ENCODE data around the gene PROSER2. TPM values are rescaled to one million over a fixed set of nuclear protein-coding genes. Genes with fewer than 3 reads are reported as not detected.

PROSER2 gene
- total and polyA plus RNA-seq, 4 donors = 6.5 to 24.9 (median 9.9) TPM

DNA sequence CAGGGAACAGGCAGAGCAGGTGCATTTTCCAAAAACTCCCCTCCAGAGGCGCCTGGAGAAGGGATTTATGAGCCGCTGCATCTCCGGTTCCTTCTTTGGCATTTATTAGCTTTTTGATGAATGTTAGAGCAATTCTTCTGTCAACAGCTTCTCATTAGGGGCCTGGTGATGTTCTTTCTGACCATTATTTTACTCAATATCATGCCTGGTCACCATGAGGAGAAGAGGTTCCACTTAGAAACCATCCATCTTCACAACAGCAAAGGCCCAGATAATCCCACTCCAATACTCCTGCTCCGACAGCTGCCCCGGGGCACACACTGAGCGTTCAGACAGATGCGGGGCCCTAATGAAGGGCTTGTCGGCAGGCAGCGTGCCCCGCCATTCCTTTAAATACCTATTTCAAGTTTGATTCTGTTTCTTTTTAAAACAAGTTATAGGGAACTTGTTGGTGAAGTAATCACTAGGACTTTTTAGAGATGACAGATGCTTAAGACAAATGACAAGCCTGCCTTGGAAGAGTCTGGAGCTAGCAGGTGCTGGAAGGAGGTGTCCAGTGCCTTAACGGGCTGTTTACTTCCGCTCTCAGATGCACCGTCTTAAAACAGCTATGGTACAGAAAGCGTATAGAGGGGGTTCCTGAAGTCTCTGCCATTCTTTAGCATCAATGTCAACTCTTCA, 49.3 kb upstream of the PROSER2 start:
- TF ChIP-seq, protein P1, sequence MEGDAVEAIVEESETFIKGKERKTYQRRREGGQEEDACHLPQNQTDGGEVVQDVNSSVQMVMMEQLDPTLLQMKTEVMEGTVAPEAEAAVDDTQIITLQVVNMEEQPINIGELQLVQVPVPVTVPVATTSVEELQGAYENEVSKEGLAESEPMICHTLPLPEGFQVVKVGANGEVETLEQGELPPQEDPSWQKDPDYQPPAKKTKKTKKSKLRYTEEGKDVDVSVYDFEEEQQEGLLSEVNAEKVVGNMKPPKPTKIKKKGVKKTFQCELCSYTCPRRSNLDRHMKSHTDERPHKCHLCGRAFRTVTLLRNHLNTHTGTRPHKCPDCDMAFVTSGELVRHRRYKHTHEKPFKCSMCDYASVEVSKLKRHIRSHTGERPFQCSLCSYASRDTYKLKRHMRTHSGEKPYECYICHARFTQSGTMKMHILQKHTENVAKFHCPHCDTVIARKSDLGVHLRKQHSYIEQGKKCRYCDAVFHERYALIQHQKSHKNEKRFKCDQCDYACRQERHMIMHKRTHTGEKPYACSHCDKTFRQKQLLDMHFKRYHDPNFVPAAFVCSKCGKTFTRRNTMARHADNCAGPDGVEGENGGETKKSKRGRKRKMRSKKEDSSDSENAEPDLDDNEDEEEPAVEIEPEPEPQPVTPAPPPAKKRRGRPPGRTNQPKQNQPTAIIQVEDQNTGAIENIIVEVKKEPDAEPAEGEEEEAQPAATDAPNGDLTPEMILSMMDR (IDR thresholded peaks at IDR 0.05; ENCODE audit: low read depth, low read length, missing input control) = no peak
- TF ChIP-seq EGR1 (IDR thresholded peaks at IDR 0.05; ENCODE audit: low read depth in 2 of 2) (no peak), HNF4A (conservative IDR thresholded peaks at IDR 0.05) (no peak), GABPA (IDR thresholded peaks at IDR 0.05 in 1 of 2, conservative IDR thresholded peaks at IDR 0.05 in 1 of 2) (no peak), TAF1 (conservative IDR thresholded peaks at IDR 0.05) (no peak), NR2F2 (IDR thresholded peaks at IDR 0.05) (no peak), SP1 (IDR thresholded peaks at IDR 0.05) (no peak), RAD21 (IDR thresholded peaks at IDR 0.05) (no peak), FOXA2 (IDR thresholded peaks at IDR 0.05) (no peak), HNF4G (IDR thresholded peaks at IDR 0.05) (no peak)
- TF ChIP-seq, protein P2, sequence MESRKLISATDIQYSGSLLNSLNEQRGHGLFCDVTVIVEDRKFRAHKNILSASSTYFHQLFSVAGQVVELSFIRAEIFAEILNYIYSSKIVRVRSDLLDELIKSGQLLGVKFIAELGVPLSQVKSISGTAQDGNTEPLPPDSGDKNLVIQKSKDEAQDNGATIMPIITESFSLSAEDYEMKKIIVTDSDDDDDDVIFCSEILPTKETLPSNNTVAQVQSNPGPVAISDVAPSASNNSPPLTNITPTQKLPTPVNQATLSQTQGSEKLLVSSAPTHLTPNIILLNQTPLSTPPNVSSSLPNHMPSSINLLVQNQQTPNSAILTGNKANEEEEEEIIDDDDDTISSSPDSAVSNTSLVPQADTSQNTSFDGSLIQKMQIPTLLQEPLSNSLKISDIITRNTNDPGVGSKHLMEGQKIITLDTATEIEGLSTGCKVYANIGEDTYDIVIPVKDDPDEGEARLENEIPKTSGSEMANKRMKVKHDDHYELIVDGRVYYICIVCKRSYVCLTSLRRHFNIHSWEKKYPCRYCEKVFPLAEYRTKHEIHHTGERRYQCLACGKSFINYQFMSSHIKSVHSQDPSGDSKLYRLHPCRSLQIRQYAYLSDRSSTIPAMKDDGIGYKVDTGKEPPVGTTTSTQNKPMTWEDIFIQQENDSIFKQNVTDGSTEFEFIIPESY (IDR thresholded peaks at IDR 0.05) = no peak
- TF ChIP-seq, protein P3, sequence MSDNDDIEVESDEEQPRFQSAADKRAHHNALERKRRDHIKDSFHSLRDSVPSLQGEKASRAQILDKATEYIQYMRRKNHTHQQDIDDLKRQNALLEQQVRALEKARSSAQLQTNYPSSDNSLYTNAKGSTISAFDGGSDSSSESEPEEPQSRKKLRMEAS (IDR thresholded peaks at IDR 0.05) = no peak
- TF ChIP-seq, protein P4, sequence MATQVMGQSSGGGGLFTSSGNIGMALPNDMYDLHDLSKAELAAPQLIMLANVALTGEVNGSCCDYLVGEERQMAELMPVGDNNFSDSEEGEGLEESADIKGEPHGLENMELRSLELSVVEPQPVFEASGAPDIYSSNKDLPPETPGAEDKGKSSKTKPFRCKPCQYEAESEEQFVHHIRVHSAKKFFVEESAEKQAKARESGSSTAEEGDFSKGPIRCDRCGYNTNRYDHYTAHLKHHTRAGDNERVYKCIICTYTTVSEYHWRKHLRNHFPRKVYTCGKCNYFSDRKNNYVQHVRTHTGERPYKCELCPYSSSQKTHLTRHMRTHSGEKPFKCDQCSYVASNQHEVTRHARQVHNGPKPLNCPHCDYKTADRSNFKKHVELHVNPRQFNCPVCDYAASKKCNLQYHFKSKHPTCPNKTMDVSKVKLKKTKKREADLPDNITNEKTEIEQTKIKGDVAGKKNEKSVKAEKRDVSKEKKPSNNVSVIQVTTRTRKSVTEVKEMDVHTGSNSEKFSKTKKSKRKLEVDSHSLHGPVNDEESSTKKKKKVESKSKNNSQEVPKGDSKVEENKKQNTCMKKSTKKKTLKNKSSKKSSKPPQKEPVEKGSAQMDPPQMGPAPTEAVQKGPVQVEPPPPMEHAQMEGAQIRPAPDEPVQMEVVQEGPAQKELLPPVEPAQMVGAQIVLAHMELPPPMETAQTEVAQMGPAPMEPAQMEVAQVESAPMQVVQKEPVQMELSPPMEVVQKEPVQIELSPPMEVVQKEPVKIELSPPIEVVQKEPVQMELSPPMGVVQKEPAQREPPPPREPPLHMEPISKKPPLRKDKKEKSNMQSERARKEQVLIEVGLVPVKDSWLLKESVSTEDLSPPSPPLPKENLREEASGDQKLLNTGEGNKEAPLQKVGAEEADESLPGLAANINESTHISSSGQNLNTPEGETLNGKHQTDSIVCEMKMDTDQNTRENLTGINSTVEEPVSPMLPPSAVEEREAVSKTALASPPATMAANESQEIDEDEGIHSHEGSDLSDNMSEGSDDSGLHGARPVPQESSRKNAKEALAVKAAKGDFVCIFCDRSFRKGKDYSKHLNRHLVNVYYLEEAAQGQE (IDR thresholded peaks at IDR 0.05) = no peak
- TF ChIP-seq, protein P5, sequence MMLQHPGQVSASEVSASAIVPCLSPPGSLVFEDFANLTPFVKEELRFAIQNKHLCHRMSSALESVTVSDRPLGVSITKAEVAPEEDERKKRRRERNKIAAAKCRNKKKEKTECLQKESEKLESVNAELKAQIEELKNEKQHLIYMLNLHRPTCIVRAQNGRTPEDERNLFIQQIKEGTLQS (IDR thresholded peaks at IDR 0.05) = no peak
- Histone ChIP-seq H3K9ac (ENCODE audit: low read depth in 1 of 2, low read length in 2 of 2) (no peak overlapping the region), H3K36me3 (ENCODE audit: control insufficient read depth in 4 of 4, insufficient read depth in 3 of 4, low read depth in 1 of 4, low read length in 3 of 4) (no peaks in the 10 kb centered on the region), H3K4me3 (ENCODE audit: low read depth in 1 of 3, low read length in 3 of 3) (no peak overlapping the region), H3K4me1 (ENCODE audit: control insufficient read depth in 4 of 4, insufficient read depth in 4 of 4, low read length in 3 of 4) (no peaks in the 10 kb centered on the region), H3K27ac (ENCODE audit: low read depth in 1 of 2, low read length in 2 of 2) (no peak overlapping the region), H3K27me3 (ENCODE audit: control insufficient read depth in 4 of 4, insufficient read depth in 4 of 4, low read length in 3 of 4) (no peaks in the 10 kb centered on the region), H3K9me3 (ENCODE audit: control insufficient read depth in 4 of 4, low read length in 3 of 4) (no peaks in the 10 kb centered on the region)
- WGBS = 94% methylated on average over 14 of the region's 14 CpGs
- no peak for DNase-seq (ENCODE audit: low spot score)

DNA sequence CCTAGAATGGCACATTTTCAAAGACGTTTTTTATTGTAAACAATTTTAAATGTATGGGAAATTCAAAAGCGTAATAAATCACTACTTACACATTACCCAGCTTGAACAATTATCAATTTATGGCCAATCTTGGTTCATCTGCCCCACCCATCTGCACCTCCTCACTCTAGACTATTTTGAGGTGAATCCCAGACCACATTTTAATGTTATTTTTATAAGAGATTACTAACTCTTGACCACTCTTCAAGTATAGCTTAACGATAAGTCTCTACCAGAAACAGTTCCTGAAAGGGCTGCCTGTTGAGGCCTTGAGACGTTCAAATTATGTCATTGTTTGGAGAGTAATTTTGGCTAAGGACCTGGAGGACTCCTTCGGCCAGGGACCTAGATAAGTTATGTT, 47.7 kb upstream of the PROSER2 start:
- no peak for DNase-seq (ENCODE audit: low spot score)
- no peaks in the 10 kb centered on the region for H3K36me3 ChIP-seq (ENCODE audit: control insufficient read depth in 4 of 4, insufficient read depth in 3 of 4, low read depth in 1 of 4, low read length in 3 of 4)
- no peaks in the 10 kb centered on the region for H3K27me3 ChIP-seq (ENCODE audit: control insufficient read depth in 4 of 4, insufficient read depth in 4 of 4, low read length in 3 of 4)
- H3K27ac ChIP-seq (ENCODE audit: low read depth in 1 of 2, low read length in 2 of 2) = no peak overlapping the region
- no peaks in the 10 kb centered on the region for H3K9me3 ChIP-seq (ENCODE audit: control insufficient read depth in 4 of 4, low read length in 3 of 4)
- 58% methylated on average over 5 of the region's 5 CpGs for WGBS
- H3K4me3 ChIP-seq (ENCODE audit: low read depth in 1 of 3, low read length in 3 of 3) = no peak overlapping the region
- no peaks in the 10 kb centered on the region for H3K4me1 ChIP-seq (ENCODE audit: control insufficient read depth in 4 of 4, insufficient read depth in 4 of 4, low read length in 3 of 4)
- no peak overlapping the region for H3K9ac ChIP-seq (ENCODE audit: low read depth in 1 of 2, low read length in 2 of 2)
- TF ChIP-seq JUND (IDR thresholded peaks at IDR 0.05) (no peak), SP1 (IDR thresholded peaks at IDR 0.05) (no peak), FOXA2 (IDR thresholded peaks at IDR 0.05) (no peak), HNF4A (conservative IDR thresholded peaks at IDR 0.05) (no peak), HNF4G (IDR thresholded peaks at IDR 0.05) (no peak), EGR1 (IDR thresholded peaks at IDR 0.05; ENCODE audit: low read depth in 2 of 2) (no peak), YY1 (IDR thresholded peaks at IDR 0.05) (no peak), RXRA (IDR thresholded peaks at IDR 0.05) (no peak)
- TF ChIP-seq, protein P2 (IDR thresholded peaks at IDR 0.05) = no peak
- TF ChIP-seq, protein P4 (IDR thresholded peaks at IDR 0.05) = no peak
- TF ChIP-seq, protein P5 (IDR thresholded peaks at IDR 0.05) = no peak

Data from liver (tissue), 9 donors.